DMS 273 (cell line): ENCODE measurements around the gene FKRP.
"Not testable (repeated sequence)": the region's sequence is repeated elsewhere in the genome, so short reads cannot be mapped to it uniquely, and the experiment has no call there.

Experiments
- DNase-seq: peaks from one replicate; lab custom pipeline; 2025; ENCODE audit not compliant: unreplicated experiment; lab: John Stamatoyannopoulos, UW

FKRP gene, protein sequence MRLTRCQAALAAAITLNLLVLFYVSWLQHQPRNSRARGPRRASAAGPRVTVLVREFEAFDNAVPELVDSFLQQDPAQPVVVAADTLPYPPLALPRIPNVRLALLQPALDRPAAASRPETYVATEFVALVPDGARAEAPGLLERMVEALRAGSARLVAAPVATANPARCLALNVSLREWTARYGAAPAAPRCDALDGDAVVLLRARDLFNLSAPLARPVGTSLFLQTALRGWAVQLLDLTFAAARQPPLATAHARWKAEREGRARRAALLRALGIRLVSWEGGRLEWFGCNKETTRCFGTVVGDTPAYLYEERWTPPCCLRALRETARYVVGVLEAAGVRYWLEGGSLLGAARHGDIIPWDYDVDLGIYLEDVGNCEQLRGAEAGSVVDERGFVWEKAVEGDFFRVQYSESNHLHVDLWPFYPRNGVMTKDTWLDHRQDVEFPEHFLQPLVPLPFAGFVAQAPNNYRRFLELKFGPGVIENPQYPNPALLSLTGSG

DNA sequence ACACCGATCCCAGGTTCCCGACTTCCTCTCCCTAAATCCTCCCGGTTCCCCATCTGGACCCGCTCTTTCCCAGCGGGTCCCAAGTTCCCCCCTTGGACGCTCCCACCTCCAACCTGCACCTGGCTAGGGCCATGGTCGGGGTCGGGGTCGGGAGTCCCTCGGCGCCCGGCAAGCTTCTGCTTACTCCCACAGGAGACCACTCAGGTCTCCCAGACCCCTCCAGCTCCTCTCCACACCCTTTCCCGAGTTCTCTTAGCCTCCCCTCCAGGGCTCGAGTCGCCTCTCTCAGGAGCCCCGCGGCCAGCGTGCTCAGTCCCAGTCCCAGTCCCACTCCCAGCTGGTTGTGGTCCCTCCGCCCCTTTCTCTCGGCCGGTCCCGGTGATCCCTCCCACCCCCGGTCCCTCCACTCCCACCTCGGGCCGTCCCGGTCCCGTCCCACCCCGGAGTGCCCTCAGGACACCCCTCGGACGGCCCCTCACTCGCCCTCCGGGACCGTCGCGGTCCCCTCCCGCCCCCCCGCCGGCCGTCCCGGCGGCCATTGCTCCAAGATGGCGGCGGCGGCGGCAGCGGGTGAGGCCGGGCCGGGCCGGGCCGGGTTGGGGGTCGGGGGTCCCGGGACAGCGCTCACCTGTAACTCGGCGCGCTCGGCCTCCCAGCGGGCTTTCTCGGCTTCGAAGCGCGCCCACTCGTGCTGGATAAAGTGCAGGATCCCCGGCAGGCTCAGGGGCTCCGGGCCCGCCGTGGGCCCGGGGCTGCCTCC lies at the start of gene FKRP:
FKRP (plus strand) TSS at position 537 of the 760 bp plus-strand sequence. CDS start 9,394 bp downstream, outside the sequence.
- DNase-seq = peak; percentile 64

DNA sequence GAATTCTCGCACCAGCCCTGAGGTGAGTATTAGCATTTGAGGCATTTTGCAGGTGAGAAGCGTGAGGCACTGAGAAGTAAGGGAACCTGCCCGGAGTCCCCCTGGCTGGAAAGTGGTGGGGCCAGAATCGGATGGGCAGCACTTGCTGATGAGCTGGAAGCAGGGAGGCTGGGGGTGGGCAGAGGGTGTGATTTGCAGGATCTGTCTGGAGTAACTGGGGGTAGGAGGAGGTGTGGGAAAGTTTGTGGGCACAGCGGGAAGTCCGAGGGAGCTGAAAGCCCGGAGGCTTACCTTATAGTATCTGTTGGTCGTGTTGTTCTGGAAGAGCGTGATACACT lies 49.0 kb upstream of the FKRP start:
- DNase-seq = no peak

DNA sequence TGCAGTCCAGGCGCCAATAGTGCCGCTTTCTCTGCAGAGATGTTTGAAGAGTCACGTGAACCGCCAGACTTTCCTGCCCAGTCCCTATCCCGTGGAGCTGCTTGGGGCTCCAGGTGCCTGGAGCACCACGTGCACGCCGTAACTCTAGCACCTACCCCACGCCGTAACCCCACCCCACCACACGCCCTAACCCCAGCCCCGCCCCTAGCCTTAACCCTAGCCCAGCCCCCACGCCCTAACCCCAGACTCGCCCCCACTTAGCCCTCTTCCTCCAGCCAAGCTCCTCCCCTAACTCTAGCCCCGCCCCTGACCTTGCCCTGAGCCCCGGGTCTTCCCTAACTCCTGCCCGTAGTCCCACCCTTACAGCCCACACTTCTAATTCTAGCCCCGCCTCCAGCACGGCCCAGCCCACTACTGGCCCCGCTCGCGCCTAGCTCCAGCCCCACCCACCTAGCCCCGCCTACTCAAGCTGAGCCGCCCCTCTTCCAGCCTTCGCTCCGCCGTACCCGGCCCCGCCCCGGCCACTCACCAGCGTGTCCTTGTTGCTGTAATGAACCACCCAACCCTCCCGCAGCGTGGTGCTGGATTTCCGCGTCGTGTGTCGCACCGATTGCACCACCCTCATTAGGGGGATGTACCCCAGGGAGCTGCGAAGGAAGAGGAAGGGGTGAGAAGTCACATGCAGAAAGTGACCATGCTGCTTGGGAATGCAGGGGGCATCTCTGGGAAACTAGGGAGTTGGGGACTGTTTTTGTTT lies 48.5 kb upstream of the FKRP start:
- no peak for DNase-seq

DNA sequence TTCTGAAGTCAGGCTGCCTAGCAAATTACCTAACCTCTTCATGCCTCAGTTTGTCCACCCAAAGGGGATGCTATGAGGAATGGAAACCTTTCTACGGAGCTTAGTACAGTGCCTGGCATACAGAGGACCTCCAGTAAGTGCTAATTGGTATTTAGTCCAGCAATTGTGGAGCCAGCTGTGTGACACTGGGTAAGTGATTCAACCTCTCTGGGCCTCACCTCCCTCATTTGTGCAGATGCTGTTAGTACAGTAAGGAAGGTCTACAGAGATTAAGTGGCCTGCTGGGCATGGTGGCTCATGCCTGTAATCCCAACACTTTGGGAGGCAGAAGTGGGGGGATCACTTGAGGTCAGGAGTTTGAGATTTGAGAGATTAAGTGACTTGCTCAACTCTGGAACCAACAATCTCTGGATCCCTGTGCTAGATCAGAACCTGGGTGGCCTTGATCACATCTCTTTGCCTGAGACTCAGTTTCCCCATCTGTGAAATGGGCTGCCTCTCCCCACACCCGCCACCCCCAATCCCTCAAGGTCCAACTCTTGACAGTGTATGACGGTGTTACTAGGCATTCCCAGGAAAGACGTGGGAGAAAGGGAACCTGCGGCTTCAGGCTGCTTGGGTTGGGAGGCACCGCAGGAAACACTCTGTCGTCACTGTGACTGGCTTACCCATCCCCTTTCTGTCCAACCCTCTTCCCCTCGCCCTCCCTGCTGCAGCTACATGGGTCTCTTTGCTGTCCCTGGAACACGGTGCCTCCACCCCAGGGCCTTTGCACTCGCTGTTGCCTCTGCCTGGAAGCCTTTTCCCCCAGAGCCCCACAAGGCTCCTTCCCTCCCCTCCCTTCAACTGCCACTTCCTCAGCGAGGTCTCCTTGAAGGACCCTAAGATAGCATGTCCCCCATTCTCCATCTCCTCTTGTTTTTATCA lies 47.2 kb upstream of the FKRP start:
- DNase-seq = no peak

DNA sequence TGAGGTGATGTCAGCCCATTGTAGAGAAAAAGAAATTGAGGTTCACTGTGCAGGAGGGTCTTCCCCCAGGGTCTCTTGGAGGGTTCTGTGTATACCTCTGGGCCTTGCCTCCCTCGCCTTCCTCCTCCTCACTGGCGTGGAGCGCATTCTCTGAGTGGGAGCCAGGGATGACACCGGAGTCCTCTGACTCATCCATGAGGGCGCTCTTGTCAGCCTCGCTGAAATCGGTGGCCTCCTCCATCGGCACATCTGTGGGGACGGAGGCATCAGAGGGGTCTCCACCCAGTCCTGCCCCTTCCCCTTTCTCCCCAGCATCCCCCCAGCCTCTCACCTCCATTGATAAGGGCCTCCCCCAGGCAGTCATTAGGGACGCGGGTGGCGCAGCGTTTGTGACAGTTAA lies 45.2 kb upstream of the FKRP start:
- DNase-seq = no peak

DNA sequence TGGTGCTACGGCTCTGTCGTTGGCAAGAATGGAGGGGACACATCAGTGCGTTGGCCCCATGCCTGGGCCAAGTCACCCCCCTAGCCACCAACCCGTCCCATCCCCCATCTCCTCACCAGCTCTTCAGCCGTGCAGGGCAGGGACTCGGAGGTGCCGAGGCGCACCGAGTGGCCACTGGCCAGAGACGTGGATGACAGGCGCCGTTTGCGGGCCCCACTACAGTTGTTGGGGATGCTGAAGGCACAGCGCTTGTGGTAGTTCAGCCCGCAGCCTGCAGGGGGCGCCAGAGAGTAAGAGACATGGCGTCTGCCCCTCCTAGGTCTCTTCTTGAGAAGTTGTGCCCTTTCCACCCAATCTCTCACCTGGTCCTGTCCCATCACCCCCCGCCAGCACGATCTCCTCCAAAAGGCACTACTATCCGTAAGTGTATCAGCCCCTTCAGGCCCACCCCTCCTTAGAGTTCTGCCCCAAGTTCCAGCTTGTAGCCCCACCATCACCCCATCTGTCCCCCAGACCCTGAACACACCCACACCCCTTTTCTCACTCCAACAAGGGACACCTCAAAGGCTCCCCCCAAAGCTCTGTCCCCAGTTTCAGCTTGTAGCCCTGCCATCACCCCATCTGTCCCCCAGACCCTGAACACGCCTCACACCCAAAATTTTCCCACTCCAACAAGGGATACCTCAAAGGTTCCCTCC lies 41.3 kb upstream of the FKRP start:
- DNase-seq = peak; percentile 64

DNA sequence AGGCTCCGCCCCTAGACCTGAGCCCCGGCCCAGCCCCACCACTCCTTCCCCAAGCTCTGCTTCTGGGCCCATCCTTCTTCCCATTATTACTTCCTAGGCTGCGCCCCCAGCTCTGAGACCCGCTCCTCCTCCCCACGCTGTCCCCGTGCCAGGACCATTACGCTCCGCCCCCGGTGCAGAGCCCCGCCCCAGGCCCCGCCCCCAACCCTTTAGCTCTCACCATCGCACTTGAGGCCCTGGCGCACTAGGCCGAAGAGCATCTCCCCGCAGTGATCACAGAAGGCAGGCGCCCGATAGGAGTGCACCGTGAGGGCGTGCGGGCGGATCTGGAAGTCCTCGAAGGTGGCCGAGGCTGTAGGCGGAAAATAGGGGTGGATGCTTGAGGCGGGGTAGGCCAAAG lies 35.2 kb upstream of the FKRP start:
- DNase-seq = no peak

DNA sequence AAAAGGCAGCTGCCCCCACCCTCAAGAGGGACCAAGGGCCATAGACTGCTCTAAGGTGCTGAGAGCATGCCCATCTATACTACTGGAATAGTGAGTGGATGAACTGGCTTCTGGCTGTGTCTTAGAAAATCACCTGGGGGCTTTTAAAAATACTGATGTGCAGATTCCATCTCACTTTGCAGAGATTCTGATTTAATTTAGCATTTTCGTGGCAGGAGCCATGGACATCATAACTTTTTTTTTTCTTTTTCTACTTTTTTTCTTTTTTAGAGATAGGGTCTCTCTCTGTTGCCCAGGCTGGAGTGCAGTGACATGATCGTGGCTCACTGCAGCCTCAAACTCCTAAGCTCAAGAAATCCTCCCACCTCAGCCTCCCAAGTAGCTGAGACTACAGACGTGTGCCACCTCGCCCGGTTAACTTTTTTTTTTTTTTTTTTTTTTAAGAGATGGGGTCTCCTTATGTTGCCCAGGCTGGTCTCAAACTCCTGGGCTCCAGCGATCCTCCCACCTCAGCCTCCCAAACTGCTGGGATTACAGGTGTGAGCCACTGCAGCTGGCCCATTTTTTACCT lies 33.0 kb upstream of the FKRP start:
- not testable (repeated sequence) for DNase-seq

DNA sequence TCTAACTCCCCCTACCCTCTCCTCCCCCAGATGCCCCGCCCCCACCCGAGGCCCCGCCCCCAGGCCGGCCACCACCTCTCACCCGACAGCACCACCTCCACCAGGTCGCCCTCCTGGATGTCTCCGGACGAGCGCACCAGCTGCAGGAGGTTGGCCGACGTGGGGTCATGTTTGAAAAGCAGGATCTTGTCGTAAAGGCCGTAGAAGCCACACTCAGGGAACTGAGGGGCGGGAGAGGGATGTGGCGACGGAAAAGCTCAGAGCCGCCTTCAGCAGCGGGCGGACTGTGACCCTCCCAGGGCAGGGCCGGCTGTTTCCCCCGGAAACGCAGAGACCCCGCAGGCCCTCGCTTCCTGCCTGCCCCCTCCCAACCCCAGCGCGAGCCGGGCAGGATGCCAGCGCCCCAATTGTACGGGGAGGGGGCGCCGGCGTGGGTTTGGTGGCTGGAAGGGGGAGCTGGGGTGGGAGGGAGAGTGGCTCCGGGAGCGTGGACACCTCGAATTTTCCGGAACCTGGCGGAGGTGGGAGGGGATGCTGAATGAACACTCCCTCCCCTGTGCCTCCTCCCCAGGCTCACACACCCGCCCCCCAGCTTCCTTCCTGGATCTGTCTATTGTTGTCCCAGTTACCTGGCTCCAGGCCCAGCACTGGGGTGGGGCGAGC lies 31.9 kb upstream of the FKRP start:
- peak; percentile 72 for DNase-seq

DNA sequence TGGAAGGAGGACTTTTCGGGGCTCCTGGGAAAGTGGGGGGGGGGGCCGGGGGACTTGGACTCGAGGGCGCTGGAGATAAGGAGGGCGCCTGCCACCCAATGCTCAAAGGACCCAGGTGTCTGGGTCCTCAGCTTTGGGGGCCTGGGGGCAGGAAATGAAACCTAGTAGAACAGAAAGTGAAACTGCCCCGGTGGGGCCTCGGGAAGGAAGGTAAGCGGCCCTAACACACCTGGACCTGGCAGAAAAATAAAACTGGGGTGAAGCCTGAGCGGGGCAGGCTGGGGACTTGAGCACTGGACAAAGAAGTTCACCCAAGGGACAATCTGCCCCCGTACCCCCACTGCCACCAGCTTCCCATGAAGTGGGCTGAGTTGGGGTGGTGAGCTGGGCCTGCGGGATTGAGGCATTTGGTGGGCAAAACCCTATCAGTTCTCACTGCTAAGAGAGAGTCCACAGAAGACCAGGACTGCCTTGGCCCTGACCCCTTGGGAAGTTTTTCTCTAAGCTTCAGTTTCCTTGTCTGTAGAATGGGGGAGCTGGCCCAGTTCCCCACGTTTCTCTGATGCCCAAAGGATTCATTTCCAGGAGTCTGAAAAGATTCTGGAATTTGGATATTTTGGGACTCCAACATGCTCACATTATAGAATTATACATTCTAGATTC lies 31.3 kb upstream of the FKRP start:
- peak; percentile 69 for DNase-seq

DNA sequence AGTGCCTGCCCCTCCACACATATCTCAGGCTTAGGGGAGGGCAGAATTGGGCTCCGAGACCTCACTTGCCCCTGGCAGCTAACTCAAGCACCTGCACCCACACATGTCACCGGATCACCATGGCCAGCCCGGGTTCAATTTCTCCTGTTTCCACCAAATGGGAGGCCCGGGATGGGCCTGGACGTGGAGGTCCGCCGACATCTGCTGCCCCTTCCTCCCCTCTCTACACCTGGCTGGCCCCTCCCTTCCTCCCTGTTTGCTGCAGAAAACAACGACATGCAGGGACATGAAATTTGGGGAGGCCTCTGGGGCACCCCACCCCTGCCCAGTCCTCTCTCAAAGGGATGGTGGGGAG lies 30.3 kb upstream of the FKRP start:
- DNase-seq = no peak

DNA sequence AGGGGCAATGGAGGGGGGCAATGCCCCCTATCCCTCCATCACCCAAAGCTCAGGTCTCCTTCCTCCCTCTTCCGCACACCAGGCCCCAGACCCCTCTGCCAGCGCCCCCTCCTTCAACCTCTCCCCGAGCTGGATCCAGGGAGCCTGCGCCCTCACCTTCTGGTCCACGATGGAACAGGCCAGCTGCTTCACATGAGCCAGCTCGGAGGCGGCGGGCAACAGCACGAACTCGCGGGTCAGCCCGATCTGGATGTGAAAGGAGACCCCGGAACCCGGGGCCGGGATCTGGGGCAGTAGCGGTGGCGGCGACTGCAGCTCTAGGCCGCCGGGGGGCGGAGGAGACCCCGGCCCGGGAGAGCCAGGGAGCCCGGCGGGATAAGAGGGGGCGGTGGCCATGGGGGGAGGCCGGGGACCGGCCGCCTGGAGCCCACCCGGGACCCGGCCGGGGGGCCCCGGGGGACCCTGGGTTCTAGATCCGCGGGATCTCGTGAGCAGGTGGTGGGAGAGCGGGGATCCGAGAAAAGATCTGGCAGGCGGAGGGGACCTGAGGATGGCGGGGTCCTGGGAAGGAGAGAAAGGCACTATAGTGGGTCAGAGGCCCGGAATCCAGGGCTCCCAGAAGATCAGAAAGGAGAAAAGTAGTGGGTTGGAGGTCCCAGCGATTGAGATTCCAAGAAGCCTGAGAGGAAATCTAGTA lies 29.7 kb upstream of the FKRP start:
- peak; percentile 65 for DNase-seq

DNA sequence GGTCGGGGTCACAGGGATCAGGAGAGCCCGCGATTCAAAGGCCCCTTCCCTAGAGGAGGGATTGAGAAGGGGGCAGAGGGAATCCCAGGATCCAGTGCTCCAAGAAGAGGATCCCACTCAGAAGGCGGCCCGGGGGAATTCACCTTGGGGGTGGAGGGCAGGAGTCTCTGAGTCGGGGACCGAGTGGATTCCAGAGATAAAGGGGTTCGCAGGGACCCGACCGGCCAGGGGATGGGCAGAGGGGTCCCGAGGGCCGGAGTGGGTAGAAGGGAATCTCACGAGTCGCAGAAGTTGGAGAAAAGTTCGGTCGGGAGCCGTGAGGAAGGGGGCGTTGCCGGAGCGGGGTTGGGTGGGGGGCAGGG lies 29.2 kb upstream of the FKRP start:
- DNase-seq = peak; percentile 65

DNA sequence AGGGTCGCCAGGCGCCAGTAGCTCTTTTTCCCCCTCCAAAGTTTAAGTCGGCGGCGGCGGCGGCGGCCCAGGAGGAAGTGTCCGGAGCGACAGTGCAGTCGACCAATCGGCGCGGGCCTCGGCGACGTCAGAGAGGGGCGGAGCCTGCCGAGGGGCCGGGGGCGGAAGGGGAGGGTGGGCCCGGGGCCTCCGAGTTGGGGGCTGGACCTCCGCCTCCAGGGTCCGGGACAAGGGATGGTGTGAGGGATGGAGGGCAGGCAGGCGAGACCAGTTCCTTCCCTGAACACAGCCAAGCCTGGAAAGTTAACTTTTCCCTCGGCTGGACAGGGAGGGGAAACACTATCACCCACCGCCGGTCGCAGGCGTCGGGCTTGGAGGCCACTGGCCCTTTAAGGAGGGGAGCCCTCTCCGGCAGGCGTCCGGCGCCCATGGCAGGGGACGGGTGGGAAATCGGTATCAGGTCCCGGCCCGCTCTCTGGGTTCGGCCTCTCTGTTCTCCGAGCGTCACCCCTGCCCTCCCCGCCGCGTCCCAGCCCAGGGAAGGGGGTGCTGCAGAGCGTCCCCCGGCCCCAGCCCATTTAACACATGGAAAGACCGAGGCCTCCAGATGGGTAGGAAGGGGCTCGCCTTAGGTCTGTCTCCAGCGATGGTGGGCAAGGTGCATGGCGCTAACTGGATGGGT lies 28.7 kb upstream of the FKRP start, which contains the start of gene PRKD2:
PRKD2 (minus strand) TSS at position 81 of the 682 bp plus-strand sequence. CDS start 744 bp downstream, outside the sequence.
- peak; percentile 92 for DNase-seq

DNA sequence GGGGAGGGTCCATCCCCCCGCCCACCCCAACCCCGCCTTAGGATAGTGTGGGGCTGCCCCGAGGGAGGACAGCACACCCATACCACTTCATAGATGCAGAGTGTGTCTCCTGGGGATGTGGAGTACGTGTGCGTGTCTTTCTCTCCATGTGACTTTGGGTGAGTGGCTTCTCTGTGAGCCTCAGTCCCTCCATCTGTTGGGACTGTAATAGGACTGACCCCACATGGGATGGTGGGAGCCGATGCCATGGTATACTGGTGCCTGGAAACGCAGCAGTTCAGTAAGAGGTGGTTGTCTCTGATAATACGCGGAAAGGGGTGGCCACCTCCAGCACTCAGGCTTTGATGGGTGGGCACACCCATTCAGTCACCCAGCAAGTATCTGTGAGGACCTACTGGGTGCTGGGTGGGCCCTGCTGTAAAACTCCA lies 28.1 kb upstream of the FKRP start:
- peak; percentile 53 for DNase-seq

DNA sequence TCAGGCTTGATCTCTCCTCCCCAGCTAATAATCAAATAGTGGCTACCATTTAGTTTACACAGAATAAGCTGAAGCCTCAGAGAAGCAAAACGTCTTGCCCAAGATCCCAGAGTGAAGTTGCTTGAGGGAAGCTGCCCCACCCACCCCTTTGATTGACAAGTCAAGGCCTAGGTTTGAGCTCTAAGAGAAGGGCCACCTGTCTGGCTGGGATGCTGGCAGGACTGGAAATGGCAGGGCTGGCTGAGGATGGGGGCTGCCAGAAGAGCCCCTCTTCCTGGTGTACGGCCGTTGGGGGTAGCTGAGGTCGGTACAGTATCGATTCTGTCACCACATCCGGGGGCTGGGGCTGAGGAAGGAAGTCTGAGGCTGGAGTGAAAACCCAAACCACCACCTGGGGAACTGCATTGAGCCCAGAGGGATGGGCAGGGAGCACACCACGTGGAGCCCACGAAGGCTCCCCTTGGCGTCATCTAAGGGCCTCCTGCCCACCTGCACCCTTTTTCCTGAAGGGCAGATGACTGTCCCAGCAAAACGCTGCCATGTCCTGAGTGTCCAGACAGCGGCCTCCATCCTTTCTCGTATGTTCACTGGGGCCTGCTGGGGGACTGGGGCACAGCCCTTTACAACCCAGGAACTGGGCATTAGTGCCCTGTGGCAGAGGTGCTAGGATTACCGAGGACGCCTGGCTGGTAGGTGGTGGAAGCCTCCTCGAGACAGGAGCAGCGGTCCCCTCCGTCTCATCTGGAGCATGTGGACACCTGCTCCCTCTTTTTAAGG lies 27.5 kb upstream of the FKRP start:
- peak; percentile 75 for DNase-seq
